Caco-2 (cell line): ENCODE data around the gene AMOTL1. TPM values are rescaled to one million over a fixed set of nuclear protein-coding genes. Genes with fewer than 3 reads are reported as not detected.

Experiments
- BruUV-seq: library from RNA; stranded (reverse); fragments of 400-500 nt; replicated peaks from 2 replicates; lab custom pipeline; 2021; lab: Mats Ljungman, UMichigan
- CTCF ChIA-PET: fragments of 300-600 bp; sonication (Branson Sonifier 250); formaldehyde crosslinking; loops from one replicate; lab custom pipeline; 2022; ENCODE audit warnings: antibody characterized with exemption; lab: Charles Lee
- POLR2A ChIA-PET: fragments of 300-600 bp; sonication (Branson Sonifier 250); formaldehyde crosslinking; loops from one replicate; lab custom pipeline; 2022; ENCODE audit warnings: antibody characterized with exemption; lab: Charles Lee
- DNase-seq, 2 experiments: peaks; one replicate each; pipeline versions ENCODE4 v3.0.0 to v3.0.0-alpha.2; 2020 to 2022
- H3K27me3 ChIP-seq: replicated peaks from 2 replicates; pipeline ENCODE4 v1.6.0; 2011; ENCODE audit warnings: low read length; ENCODE audit not compliant: control insufficient read depth, insufficient read depth
- H3K36me3 ChIP-seq: 2 replicates; pipeline ENCODE4 v1.5.1; 2011; ENCODE audit warnings: low read length; ENCODE audit not compliant: control insufficient read depth, insufficient read depth
- H3K4me1 ChIP-seq: fragments of 250-450 bp; sonication (Bioruptor Pico); 2 replicates; pipeline ENCODE4 v1.5.1; 2020; ENCODE audit warnings: mild to moderate bottlenecking
- H3K4me3 ChIP-seq: 2 replicates; pipeline ENCODE4 v1.5.1; 2011; ENCODE audit warnings: low read depth, mild to moderate bottlenecking, control low read depth, low read length
- H3K9me3 ChIP-seq: fragments of 250-450 bp; sonication (Bioruptor Pico); 2 replicates; pipeline ENCODE4 v1.5.1; 2020; ENCODE audit warnings: mild to moderate bottlenecking, moderate library complexity
- H3K27ac Mint-ChIP-seq: one replicate; pipeline ENCODE4 v1.8.0; 2022; ENCODE audit warnings: mixed read lengths; ENCODE audit not compliant: unreplicated experiment
- H3K27me3 Mint-ChIP-seq: one replicate; pipeline ENCODE4 v1.8.0; 2022; ENCODE audit warnings: mixed read lengths; ENCODE audit not compliant: insufficient read depth, unreplicated experiment
- H3K36me3 Mint-ChIP-seq: one replicate; pipeline ENCODE4 v1.8.0; 2022; ENCODE audit warnings: mild to moderate bottlenecking, mixed read lengths; ENCODE audit not compliant: insufficient read depth, unreplicated experiment
- H3K4me1 Mint-ChIP-seq: one replicate; pipeline ENCODE4 v1.8.0; 2022; ENCODE audit warnings: low read depth, mixed read lengths; ENCODE audit not compliant: unreplicated experiment
- H3K4me3 Mint-ChIP-seq: one replicate; pipeline ENCODE4 v1.8.0; 2022; ENCODE audit warnings: mild to moderate bottlenecking, moderate library complexity, mixed read lengths; ENCODE audit not compliant: unreplicated experiment
- H3K9me3 Mint-ChIP-seq: one replicate; pipeline ENCODE4 v1.8.0; 2022; ENCODE audit warnings: mixed read lengths; ENCODE audit not compliant: unreplicated experiment
- CTCF ChIP-seq, 2 experiments: fragments of 200-600 bp in 1 of 2; IDR thresholded peaks; 1 replicate in 1 of 2; 2 replicates in 1 of 2; pipeline versions ENCODE4 v1.5.1 to v1.8.0; 2011 to 2022; ENCODE audit warnings: antibody characterized with exemption in 1 of 2, control low read depth in 1 of 2, inconsistent platforms in 1 of 2, low read depth in 1 of 2, low read length in 1 of 2, mild to moderate bottlenecking in 1 of 2, moderate library complexity in 1 of 2; ENCODE audit not compliant: insufficient read depth in 1 of 2, severe bottlenecking in 1 of 2, unreplicated experiment in 1 of 2
- intact Hi-C: fragments of 100-400 bp; cut with micrococcal nuclease; formaldehyde crosslinking; loops from one replicate; pipeline ENCODE4 v1.10.0; 2022; ENCODE audit not compliant: unreplicated experiment
- total RNA-seq: library from RNA; stranded (reverse); gene quantifications from 2 replicates; pipeline ENCODE4 v1.2.3, GENCODE V29; 2022

AMOTL1 gene
- total RNA-seq, 1 experiment from 2014 or later = 60.8 TPM

DNA sequence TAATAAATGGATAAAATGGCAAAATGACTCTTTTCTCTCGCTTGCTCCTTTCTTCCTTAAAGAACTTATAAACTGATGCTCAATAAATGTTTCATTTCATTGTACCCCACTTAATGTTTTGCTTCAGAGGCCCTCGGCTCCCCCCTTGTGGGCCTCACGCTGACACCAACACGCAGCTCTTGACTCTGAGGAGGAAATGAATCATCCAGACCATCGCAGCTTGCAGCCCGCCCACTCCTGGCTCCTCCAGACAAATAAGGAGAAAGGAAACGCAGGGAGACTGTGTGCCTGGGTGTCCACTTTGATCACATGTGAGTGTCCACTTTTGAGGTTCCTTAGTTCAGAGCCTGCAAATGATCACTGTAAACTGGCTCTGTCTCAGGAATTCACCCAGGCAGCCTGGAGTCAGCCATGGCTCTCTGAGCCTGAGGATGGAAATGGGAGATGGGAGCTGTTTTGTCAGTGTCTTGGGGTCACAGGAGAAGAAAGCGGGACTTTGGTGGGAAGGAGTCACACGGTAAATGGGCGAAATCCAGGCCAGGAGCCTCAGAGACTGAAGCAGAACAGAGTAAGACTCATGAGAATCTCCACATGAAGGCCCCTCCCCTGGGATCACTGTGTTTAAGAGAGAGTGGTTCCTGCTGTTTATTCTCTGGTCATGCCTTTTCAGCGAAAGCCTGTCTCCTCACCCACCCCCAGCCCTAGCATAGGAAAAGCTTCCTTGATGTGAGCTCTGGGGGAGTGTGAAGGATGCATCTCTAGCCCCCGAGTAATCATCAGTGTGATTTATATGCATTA is 108.7 kb downstream of the AMOTL1 start:
- peaks cover 7% of the 10 kb centered on the region for H3K36me3 ChIP-seq
- H3K27me3 ChIP-seq = no peaks in the 10 kb centered on the region
- peak in 1 of 2 experiments; percentile 25 for DNase-seq
- CTCF ChIA-PET = no interaction called here
- intact Hi-C loops = no loop called here
- H3K4me3 ChIP-seq = no peak overlapping the region
- 0 out of 2 replicates have a peak, but pooled peaks cover 7% of the 10 kb centered on the region for H3K4me1 ChIP-seq
- POLR2A ChIA-PET = no interaction called here
- Mint-ChIP-seq H3K27ac (peak overlapping the region; percentile 7), H3K9me3 (no peaks in the 10 kb centered on the region), H3K4me3 (no peak overlapping the region), H3K27me3 (no peaks in the 10 kb centered on the region), H3K4me1 (peaks cover 7% of the 10 kb centered on the region), H3K36me3 (peaks cover 60% of the 10 kb centered on the region)
- no peak for TF ChIP-seq CTCF (IDR thresholded peaks at IDR 0.05; ENCODE audit: insufficient read depth in 1 of 2, low read depth in 1 of 2, low read length in 1 of 2, severe bottlenecking in 1 of 2, unreplicated experiment in 1 of 2)
- H3K9me3 ChIP-seq = no peaks in the 10 kb centered on the region
- no TSS peak for BruUV-seq

- H3K36me3 ChIP-seq = peaks cover 7% of the 10 kb centered on the region
- Mint-ChIP-seq H3K4me3 (no peak overlapping the region), H3K27me3 (no peaks in the 10 kb centered on the region), H3K36me3 (peaks cover 54% of the 10 kb centered on the region), H3K27ac (peak overlapping the region; percentile 79), H3K4me1 (peaks cover 7% of the 10 kb centered on the region), H3K9me3 (no peaks in the 10 kb centered on the region)
- no peak for TF ChIP-seq CTCF (IDR thresholded peaks at IDR 0.05; ENCODE audit: insufficient read depth in 1 of 2, low read depth in 1 of 2, low read length in 1 of 2, severe bottlenecking in 1 of 2, unreplicated experiment in 1 of 2)
- POLR2A ChIA-PET = no interaction called here
- CTCF ChIA-PET = no interaction called here
- H3K4me3 ChIP-seq = no peak overlapping the region
- no peaks in the 10 kb centered on the region for H3K9me3 ChIP-seq
- BruUV-seq = no TSS peak
- no peak for DNase-seq
- intact Hi-C loops = loop anchor here (1.0 kb wide), 1 partner anchor 254 kb away; no protein-coding TSS in a partner anchor
- no peaks in the 10 kb centered on the region for H3K27me3 ChIP-seq
- H3K4me1 ChIP-seq = 0 out of 2 replicates have a peak, but pooled peaks cover 4% of the 10 kb centered on the region
These were observed 109.5 kb downstream of the AMOTL1 start for GRCh38 chr11:94877443-94878200.

- Mint-ChIP-seq H3K36me3 (peaks cover 61% of the 10 kb centered on the region), H3K4me1 (peaks cover 7% of the 10 kb centered on the region), H3K9me3 (no peaks in the 10 kb centered on the region), H3K4me3 (no peak overlapping the region), H3K27ac (no peak overlapping the region), H3K27me3 (no peaks in the 10 kb centered on the region)
- peaks cover 7% of the 10 kb centered on the region for H3K36me3 ChIP-seq
- no TSS peak for BruUV-seq
- intact Hi-C loops = no loop called here
- H3K4me1 ChIP-seq = no peaks in the 10 kb centered on the region
- DNase-seq = no peak
- H3K9me3 ChIP-seq = no peaks in the 10 kb centered on the region
- CTCF ChIA-PET = no interaction called here
- POLR2A ChIA-PET = no interaction called here
- H3K27me3 ChIP-seq = no peaks in the 10 kb centered on the region
- no peak for TF ChIP-seq CTCF (IDR thresholded peaks at IDR 0.05; ENCODE audit: insufficient read depth in 1 of 2, low read depth in 1 of 2, low read length in 1 of 2, severe bottlenecking in 1 of 2, unreplicated experiment in 1 of 2)
- H3K4me3 ChIP-seq = no peak overlapping the region
These were observed 110.8 kb downstream of the AMOTL1 start for GRCh38 chr11:94879006-94879405.
